K562 (cell line): ENCODE data around the gene HEPACAM.

Experiments
- ATF1 ChIP-seq, 2 experiments: fragments of 450-650 bp in 1 of 2; IDR thresholded peaks; 2 replicates each; pipeline ENCODE4 v1.6.1; 2016; ENCODE audit warnings: missing compliant biosample characterization in 1 of 2, missing genetic modification characterization in 1 of 2
- ATF2 ChIP-seq: sonication (generic); formaldehyde crosslinking; IDR thresholded peaks from 2 replicates; pipeline ENCODE4 v1.8.1; 2022; ENCODE audit warnings: missing genetic modification reagents
- BCOR ChIP-seq: fragments of 450-650 bp; IDR thresholded peaks from 2 replicates; pipeline ENCODE4 v1.6.1; 2016
- CHD2 ChIP-seq: IDR thresholded peaks from 2 replicates; pipeline ENCODE4 v1.6.1; 2011; ENCODE audit warnings: low read depth, low read length
- CTCF ChIP-seq, 3 experiments: IDR thresholded peaks in 2 of 3; conservative IDR thresholded peaks in 1 of 3; 2 replicates each; pipeline ENCODE4 v1.5.1; 2011 to 2012; ENCODE audit warnings: low read length in 3 of 3, mild to moderate bottlenecking in 3 of 3, control low read depth in 2 of 3, improper control_type of control experiment in 1 of 3, inconsistent platforms in 1 of 3, low read depth in 1 of 3, mixed read lengths in 1 of 3, moderate library complexity in 1 of 3; ENCODE audit not compliant: insufficient read depth in 2 of 3
- FOXP1 ChIP-seq: sonication (generic); formaldehyde crosslinking; IDR thresholded peaks from 2 replicates; pipeline ENCODE4 v1.8.0; 2022; ENCODE audit warnings: mild to moderate bottlenecking, missing genetic modification reagents
- IRF1 ChIP-seq: sonication (generic); formaldehyde crosslinking; IDR thresholded peaks from 2 replicates; pipeline ENCODE4 v1.8.0; 2022; ENCODE audit warnings: missing genetic modification reagents, mild to moderate bottlenecking, borderline replicate concordance
- MAFK ChIP-seq: IDR thresholded peaks from 2 replicates; pipeline ENCODE4 v1.6.1; 2011; ENCODE audit warnings: low read length, improper control_type of control experiment
- MTF1 ChIP-seq: fragments of 250-450 bp; sonication (Bioruptor Pico); IDR thresholded peaks from 2 replicates; pipeline ENCODE4 v1.9.0; 2021; ENCODE audit warnings: moderate library complexity, mild to moderate bottlenecking, inconsistent platforms, borderline replicate concordance
- TAF9B ChIP-seq: fragments of 450-650 bp; IDR thresholded peaks from 2 replicates; pipeline ENCODE4 v1.6.1; 2018; ENCODE audit warnings: mild to moderate bottlenecking; ENCODE audit not compliant: partially characterized antibody
- ZBTB26 ChIP-seq: fragments of 450-650 bp; formaldehyde crosslinking; IDR thresholded peaks from 2 replicates; pipeline ENCODE4 v1.4.0; 2022; ENCODE audit warnings: missing genetic modification characterization
- ZEB2 ChIP-seq: fragments of 450-650 bp; IDR thresholded peaks from 2 replicates; pipeline ENCODE4 v1.6.1; 2016
- ZNF280B ChIP-seq: fragments of 250-450 bp; sonication (Bioruptor Pico); IDR thresholded peaks from 2 replicates; pipeline ENCODE4 v1.5.1; 2021; ENCODE audit warnings: mild to moderate bottlenecking

GRCh38 chr11:124916370-124916710 is 19.5 kb downstream of the HEPACAM start:
- TF ChIP-seq ATF2 (CRISPR knock-in tag) (no peak), ZEB2 (no peak), CHD2 (no peak), IRF1 (CRISPR knock-in tag) (no peak), TAF9B (no peak), BCOR (no peak), MTF1 (CRISPR knock-in tag) (no peak), FOXP1 (CRISPR knock-in tag) (no peak), ZBTB26 (CRISPR knock-in tag) (no peak), CTCF (IDR thresholded peaks at IDR 0.05 in 2 of 3, conservative IDR thresholded peaks at IDR 0.05 in 1 of 3; ENCODE audit: insufficient read depth in 2 of 3, low read depth in 1 of 3, low read length in 3 of 3) (no peak), ATF1 (CRISPR knock-in tag; IDR thresholded peaks at IDR 0.05) (no peak), ATF1 (tag; IDR thresholded peaks at IDR 0.05) (no peak), ZNF280B (CRISPR knock-in tag) (no peak), MAFK (no peak)
